GM12874 (cell line): ENCODE measurements around the gene PCED1A.

ENCODE experiments used
- TF ChIP-seq, protein P1 (sequence below): IDR thresholded peaks from 2 replicates; pipeline ENCODE4 v1.5.1; 2011; ENCODE audit warnings: low read depth, mild to moderate bottlenecking, control low read depth, low read length, moderate library complexity; ENCODE audit not compliant: insufficient read depth

The PCED1A gene

DNA sequence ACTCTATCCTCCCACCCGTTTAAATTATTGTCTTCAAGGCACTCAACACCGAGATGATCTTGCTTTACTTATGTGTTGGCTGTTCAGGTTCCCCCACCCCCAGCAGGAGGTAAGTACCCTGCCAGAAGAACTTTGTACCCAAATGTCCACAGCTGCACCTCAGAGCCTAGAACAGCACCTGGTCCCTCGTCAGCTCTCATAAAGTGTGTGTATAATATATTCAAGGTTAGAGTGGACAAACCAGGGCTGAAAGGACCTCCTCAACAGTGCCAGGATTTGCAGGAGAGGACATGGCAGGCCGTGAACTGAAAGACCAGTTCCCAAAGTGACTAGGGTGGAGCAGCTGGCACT is 34.1 kb downstream of the PCED1A start:
- TF ChIP-seq, protein P1, sequence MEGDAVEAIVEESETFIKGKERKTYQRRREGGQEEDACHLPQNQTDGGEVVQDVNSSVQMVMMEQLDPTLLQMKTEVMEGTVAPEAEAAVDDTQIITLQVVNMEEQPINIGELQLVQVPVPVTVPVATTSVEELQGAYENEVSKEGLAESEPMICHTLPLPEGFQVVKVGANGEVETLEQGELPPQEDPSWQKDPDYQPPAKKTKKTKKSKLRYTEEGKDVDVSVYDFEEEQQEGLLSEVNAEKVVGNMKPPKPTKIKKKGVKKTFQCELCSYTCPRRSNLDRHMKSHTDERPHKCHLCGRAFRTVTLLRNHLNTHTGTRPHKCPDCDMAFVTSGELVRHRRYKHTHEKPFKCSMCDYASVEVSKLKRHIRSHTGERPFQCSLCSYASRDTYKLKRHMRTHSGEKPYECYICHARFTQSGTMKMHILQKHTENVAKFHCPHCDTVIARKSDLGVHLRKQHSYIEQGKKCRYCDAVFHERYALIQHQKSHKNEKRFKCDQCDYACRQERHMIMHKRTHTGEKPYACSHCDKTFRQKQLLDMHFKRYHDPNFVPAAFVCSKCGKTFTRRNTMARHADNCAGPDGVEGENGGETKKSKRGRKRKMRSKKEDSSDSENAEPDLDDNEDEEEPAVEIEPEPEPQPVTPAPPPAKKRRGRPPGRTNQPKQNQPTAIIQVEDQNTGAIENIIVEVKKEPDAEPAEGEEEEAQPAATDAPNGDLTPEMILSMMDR = no peak

DNA sequence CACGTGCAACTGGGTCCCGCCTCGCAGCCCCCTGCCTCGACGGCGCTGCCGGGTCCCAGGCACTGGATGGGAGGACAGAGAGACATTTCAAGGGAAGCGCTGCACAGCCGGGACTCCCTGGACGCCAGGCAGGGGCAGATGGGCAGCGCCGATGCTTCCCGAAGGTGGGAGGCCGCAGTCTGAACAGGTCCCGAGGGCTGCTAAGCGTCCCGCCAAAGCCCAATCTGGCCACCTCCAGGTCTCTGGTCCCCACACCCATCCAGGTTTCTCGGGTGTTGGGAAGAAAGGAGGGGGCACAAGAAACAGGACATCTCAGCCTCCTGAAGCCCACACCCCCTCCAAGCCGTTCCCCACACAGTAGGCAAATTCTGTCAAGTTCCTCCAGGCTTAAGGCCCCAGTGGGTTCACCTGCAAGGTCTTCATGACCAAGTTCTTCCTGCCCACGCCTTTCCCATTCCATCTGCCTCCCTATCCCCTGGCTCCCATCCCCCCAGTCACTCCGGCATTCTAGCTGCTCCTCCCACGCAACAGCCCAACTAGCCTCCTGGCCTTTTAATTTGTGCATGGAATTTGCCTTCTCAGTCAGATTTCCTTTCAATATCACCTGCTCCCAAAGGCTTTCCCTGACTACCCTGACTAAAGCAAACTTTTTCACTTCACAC is 34.6 kb downstream of the PCED1A start:
- TF ChIP-seq, protein P1 = no peak

DNA sequence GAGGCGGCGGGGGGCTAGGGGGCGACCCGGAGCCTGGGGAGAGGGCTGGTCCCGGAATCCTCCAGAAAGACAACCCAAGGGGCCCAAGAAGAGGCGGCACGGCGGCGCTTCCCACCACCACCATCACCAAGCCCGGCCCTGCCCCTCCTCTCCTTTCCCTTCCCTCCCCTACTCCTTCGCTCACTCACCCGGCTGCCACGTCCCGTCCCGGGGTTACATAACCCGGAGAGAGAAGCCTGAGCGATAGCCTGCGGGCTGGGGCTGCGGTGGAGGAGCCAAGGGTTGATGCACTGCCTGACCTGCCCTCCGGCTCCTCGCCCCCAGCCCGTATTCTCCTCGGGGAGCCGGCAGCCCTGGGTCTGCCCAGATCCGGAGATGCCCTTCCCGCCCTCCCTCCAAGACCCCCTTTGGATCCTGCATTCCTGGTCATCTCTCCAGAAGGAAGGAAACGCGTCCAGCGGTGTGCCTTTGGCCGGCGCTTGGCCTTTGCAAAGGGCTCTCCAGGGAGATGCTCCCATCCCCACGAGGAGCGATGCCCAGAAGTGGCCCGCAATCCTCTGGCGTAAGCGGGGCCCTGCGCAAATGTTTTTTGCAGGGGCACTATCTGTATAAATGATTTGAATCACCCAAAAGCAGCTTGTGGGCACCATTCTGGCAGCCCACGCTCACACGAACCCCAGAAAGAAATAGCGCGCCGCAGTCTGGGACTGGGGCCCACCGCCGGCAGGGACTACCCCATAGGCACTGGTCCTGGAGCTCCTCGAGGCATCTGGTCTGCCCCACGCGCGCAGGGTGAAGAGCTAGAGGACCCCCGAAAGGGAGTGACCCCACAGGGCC is 35.4 kb downstream of the PCED1A start:
- TF ChIP-seq, protein P1 = no peak

DNA sequence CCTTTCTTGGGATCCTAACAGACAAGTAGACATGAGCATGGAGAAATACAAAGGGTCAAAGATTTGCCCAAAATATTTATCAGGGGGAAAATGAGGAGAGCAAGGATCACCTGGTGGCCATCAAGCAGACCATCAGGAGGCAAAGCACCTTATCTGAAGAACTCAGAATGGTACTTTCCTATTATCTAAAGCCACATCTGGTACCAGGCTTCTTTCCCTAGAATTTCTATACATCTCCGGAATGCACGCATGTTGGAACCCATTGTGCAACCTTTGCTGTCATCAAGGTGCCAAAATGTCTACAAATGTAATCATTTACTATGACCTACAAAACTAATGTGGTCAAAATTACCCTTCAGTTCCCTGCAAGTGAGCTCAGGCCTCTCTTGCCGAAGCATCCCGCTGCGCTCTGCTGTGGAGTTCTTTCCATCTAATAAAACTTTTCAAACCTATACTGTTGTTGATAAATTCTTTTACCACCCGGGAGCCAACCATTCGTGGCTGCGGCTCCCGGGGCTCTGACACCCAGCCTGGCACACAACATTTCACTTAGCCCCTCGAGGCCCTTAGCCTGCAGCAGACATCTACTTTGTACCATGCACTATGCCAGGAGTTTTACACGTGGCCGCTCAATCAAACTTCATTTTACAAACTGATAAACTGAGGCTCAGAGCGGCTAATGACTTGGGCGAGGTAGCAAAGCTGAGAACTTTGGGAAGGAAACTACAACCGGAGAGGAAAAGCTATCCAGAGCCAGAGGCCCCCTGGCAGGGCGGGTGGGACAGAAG is 36.2 kb downstream of the PCED1A start:
- TF ChIP-seq, protein P1 = no peak

DNA sequence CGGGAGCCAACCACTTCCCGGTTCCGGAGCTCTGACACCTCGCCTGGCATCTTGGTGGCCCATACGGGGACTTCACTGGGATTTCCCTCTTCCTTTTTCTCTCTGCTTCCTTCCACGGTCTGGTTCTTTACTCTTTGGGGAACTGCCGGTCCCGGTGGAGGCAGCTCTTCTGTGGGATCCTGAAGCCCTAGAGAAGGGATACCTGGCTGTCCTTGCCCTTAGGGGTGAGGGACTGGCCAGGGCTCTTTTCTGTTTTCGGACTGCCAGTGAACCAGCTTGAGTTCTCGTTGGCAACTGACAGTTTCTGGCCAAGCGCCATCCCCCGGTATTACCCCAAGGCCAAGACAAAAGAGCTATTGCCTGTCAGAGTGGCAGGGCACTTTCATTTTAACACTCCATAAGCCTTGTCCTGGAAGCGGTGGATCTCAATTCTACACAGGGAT is 39.1 kb downstream of the PCED1A start:
- TF ChIP-seq, protein P1 = no peak

DNA sequence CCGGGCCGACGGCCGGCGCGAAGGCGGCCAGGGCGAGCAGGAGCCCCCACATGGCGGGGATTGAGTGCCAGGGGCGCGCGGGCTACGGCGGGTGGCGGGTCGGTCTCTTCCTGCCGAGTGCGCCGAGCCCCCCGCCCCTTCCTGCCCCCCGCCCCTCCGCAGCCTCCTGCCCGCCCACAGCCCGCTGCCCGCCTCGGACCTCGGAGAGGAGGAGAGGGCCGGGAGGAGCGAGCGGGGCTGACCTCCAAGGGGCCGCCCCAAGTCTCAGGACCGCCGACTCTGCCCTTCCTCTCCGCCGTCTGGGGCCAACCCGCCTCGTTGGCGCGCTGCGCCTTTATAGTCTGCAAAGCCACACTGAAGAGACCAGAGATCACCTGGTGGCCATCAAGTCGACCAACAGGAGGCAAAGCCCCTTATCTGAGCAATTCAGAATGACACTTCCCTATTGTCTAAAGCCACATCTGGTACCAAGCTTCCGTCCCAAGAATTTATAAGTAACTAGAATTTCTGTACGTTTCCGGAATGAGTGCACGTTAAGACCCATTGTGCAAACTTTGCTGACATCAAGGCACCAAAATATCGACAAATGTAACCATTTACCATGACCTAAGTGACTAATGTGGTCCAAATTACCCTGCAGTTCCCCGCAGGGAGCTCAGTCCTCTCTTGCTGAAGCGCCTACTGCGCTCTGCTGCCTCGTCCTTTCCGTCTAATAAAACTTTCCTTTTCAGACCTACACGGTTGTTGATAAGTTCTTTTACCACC is 39.8 kb downstream of the PCED1A start, which contains the start of gene CPXM1:
TSS of gene CPXM1 (minus strand) at position 107 of the 765 bp plus-strand sequence. CDS start at position 52, 55 bp downstream.
- TF ChIP-seq, protein P1 = no peak
